Adrenal gland (tissue), 19 donors: ENCODE results near the gene BPGM. TPM values are rescaled to one million over a fixed set of nuclear protein-coding genes. Genes with fewer than 3 reads are reported as not detected.
A peak's percentile ranks its signal among the peaks of the same experiment; 100 is the strongest.

ENCODE experiments used
- DNase-seq, 7 donors: peaks; one replicate each; pipeline ENCODE4 v3.0.0-alpha.2; 2019 to 2020
- H3K27ac ChIP-seq, 5 donors: fragments of 200-600 bp; sonication (generic) in 4 of 5; 1 replicate in 3 of 5; 2 replicates in 2 of 5; pipeline versions ENCODE4 v1.5.1 to v1.8.0; 2016 to 2020; ENCODE audit warnings: mild to moderate bottlenecking in 1 of 5
- H3K27me3 ChIP-seq: fragments of 200-600 bp; 2 replicates; pipeline ENCODE4 v1.8.0; 2021
- H3K36me3 ChIP-seq, 2 donors: fragments of 200-600 bp; replicated peaks in 1 of 2; 1 replicate in 1 of 2; 2 replicates in 1 of 2; pipeline versions ENCODE4 v1.5.1 to v1.8.0; 2018 to 2022
- H3K4me1 ChIP-seq, 2 donors: fragments of 200-600 bp; replicated peaks in 1 of 2; 1 replicate in 1 of 2; 2 replicates in 1 of 2; pipeline versions ENCODE4 v1.5.1 to v1.8.0; 2018 to 2021
- H3K4me3 ChIP-seq, 4 donors: fragments of 200-600 bp; sonication (generic) in 3 of 4; one replicate each; pipeline ENCODE4 v1.5.1; 2016 to 2018
- H3K9me3 ChIP-seq, 3 donors: fragments of 200-600 bp; sonication (generic) in 1 of 3; replicated peaks in 1 of 3; 1 replicate in 2 of 3; 2 replicates in 1 of 3; pipeline versions ENCODE4 v1.5.1 to v1.8.0; 2016 to 2021
- POLR2A ChIP-seq, 2 donors: fragments of 450-650 bp; IDR thresholded peaks; one replicate each; pipeline ENCODE4 v1.6.1; 2017; ENCODE audit warnings: antibody characterized with exemption in 2 of 2, mild to moderate bottlenecking in 2 of 2, moderate library complexity in 1 of 2
- WGBS, 4 donors: extraction: QIAGEN DNeasy Blood & Tissue Kit in 2 of 4; methylation state at CpG; one replicate each; pipeline versions ENCODE4 v1.1.5 to v1.1.7; 2013 to 2017; 5-methylcytosine and 5-hydroxymethylcytosine counted together
- intact Hi-C, 2 donors: fragments of 100-400 bp; cut with DNase I; formaldehyde crosslinking; loops; one replicate each; pipeline versions ENCODE4 v1.14.1 to v1.15.0; 2022 to 2023
- long read RNA-seq, 10 donors: library from polyadenylated mRNA in 3 of 10; unstranded in 2 of 10; stranded (forward) in 1 of 10; transcript quantifications; one replicate each; pipeline ENCODE4 v2.0.0 and lab custom pipeline, GENCODE V29; 2021 to 2026
- polyA plus RNA-seq, 3 donors: library from polyadenylated mRNA; stranded (reverse); fragments of 200-250 nt in 2 of 3; fragments of 350-450 nt in 1 of 3; fragmentation: Illumina TruSeq in 1 of 3; extraction: RNeasy Lipid Tissue Mini Kit (QIAGEN cat#74804) in 1 of 3; gene quantifications; one replicate each; pipeline ENCODE4 v1.2.3, GENCODE V29; 2013 to 2014
- total RNA-seq, 9 donors: library from RNA; depleted of rRNA in 4 of 9; stranded (reverse); fragments of >200 nt in 4 of 9; fragments of 120-200 nt in 1 of 9; fragmentation: NEBNext Ultra II Directional in 1 of 9; extraction: Animal tissue kit (Norgen Biotek cat#: 25700) in 1 of 9; gene quantifications; one replicate each; pipeline versions ENCODE4 v1.1.0 to v1.2.4, GENCODE V29; 2013 to 2023
- TF ChIP-seq, protein P1 (sequence below), 6 experiments: fragments of 450-650 bp in 4 of 6; fragments of 200-600 bp in 2 of 6; sonication (generic) in 1 of 6; IDR thresholded peaks; 1 replicate in 5 of 6; 2 replicates in 1 of 6; pipeline versions ENCODE4 v1.5.1 to v1.8.0; 2016 to 2021; ENCODE audit warnings: antibody characterized with exemption in 6 of 6, mild to moderate bottlenecking in 2 of 6, moderate library complexity in 1 of 6
- donor health status: healthy with polysubstance abuse.
- donor health status: Bipolar disorder and iron deficiency.
- donor health status: DM: yes; HTN: yes; CAD: no.
- donor health status: DM: no; HTN: no; CAD: no.
- donor health status: DM: no; HTN: no; CAD: no.
- donor health status: DM: yes; HTN: yes; CAD: no.

The BPGM gene
- 10 to 100 TPM; 12.1 to 34.8 (median 17.7) TPM for total RNA-seq
- polyA plus RNA-seq, result 10 to 100 TPM; 17.6 to 33.2 (median 21.0) TPM
- long read RNA-seq, donor 1, transcript BPGM-201 (3 exons, 1,753 nt), result major isoform, 8 of 16 reads
- long read RNA-seq, donor 1, partial matches to known transcripts, result 8 of 16 reads
- long read RNA-seq, donor 1, other reads (novel, unspliced or antisense), result 0 of 16 reads
- long read RNA-seq, donor 2, transcript BPGM-201 (3 exons, 1,753 nt), result major isoform, 9 of 9 reads
- long read RNA-seq, donor 2, partial matches to known transcripts, result 0 of 9 reads
- long read RNA-seq, donor 2, other reads (novel, unspliced or antisense), result 0 of 9 reads
- long read RNA-seq, donor 3, transcript BPGM-201 (3 exons, 1,753 nt), result major isoform, 5 of 5 reads
- long read RNA-seq, donor 3, partial matches to known transcripts, result 0 of 5 reads
- long read RNA-seq, donor 3, other reads (novel, unspliced or antisense), result 0 of 5 reads
- long read RNA-seq, donor 4, transcript BPGM-201 (3 exons, 1,753 nt), result major isoform, 25 of 26 reads
- long read RNA-seq, donor 4, partial matches to known transcripts, result 0 of 26 reads
- long read RNA-seq, donor 4, other reads (novel, unspliced or antisense), result 0 of 26 reads
- long read RNA-seq, donor 5, transcript BPGM-201 (3 exons, 1,753 nt), result major isoform, 27 of 33 reads
- long read RNA-seq, donor 5, partial matches to known transcripts, result 4 of 33 reads
- long read RNA-seq, donor 5, other reads (novel, unspliced or antisense), result 1 of 33 reads
- long read RNA-seq, donor 6, transcript BPGM-201 (3 exons, 1,753 nt), result major isoform, 9 of 10 reads
- long read RNA-seq, donor 6, partial matches to known transcripts, result 1 of 10 reads
- long read RNA-seq, donor 6, other reads (novel, unspliced or antisense), result 0 of 10 reads
- long read RNA-seq, donor 7, transcript BPGM-201 (3 exons, 1,753 nt), result major isoform, 5 of 7 reads
- long read RNA-seq, donor 7, partial matches to known transcripts, result 0 of 7 reads
- long read RNA-seq, donor 7, other reads (novel, unspliced or antisense), result 0 of 7 reads
- long read RNA-seq, donor 8, transcript BPGM-201 (3 exons, 1,753 nt), result major isoform, 7 of 12 reads
- long read RNA-seq, donor 8, partial matches to known transcripts, result 5 of 12 reads
- long read RNA-seq, donor 8, other reads (novel, unspliced or antisense), result 0 of 12 reads
- long read RNA-seq, donor 9, partial matches to known transcripts, result 0 of 4 reads
- long read RNA-seq, donor 9, other reads (novel, unspliced or antisense), result 0 of 4 reads
- long read RNA-seq, donor 10, transcript BPGM-201 (3 exons, 1,753 nt), result major isoform, 5 of 13 reads
- long read RNA-seq, donor 10, partial matches to known transcripts, result 8 of 13 reads
- long read RNA-seq, donor 10, other reads (novel, unspliced or antisense), result 0 of 13 reads

DNA sequence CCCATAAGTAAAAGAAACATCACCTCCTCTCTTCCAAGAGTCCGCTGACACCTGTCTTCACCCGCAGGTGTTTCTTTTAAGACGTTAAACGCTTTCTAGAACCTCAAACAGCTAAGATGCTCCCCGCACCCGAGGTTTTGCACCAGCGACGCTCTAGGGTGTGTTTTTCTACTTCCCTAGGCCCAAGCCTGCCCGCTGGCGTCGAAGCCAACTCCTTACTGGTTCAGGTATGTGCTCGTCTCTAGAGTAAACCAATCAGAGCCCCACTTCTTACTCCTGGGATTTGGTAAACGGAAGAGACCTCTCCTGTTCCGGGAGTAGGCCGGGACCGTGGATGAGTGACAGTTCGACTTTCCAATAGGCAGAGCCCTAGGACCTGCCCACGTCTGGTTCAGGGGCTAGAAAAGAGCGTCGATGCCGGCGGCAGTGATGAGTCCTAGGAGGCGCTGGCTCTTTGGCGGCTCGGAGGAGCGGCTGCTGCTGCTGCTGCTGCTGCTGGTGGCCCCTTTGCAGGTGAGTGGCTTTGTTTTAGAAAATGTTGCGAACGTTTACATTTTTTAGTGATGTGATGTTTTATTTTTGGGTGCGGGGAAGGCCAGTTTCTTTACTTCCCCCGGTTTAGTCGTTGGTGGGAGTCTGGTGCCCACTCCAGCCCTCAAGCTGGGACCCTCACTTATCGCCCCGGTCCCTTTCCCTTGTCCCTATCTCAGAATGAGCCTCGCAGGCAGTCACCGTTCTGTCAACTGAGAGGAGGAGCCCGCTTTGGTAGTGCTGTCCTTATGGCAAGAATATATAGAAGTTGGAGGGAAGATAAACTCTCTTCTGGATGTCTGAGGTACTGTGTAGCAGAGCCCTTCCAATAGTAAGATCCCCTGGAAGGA lies at the start of gene BPGM:
Gene BPGM, plus strand, starts transcription at position 429 of the 881 bp plus-strand sequence. CDS start 14,655 bp downstream, outside the sequence.
- WGBS, 4 donors, result 0% methylated on average over 29 to 36 of the region's 36 CpGs
- peak; percentile 97 to 99 for TF ChIP-seq POLR2A (IDR thresholded peaks at IDR 0.05)
- TF ChIP-seq, protein P1, sequence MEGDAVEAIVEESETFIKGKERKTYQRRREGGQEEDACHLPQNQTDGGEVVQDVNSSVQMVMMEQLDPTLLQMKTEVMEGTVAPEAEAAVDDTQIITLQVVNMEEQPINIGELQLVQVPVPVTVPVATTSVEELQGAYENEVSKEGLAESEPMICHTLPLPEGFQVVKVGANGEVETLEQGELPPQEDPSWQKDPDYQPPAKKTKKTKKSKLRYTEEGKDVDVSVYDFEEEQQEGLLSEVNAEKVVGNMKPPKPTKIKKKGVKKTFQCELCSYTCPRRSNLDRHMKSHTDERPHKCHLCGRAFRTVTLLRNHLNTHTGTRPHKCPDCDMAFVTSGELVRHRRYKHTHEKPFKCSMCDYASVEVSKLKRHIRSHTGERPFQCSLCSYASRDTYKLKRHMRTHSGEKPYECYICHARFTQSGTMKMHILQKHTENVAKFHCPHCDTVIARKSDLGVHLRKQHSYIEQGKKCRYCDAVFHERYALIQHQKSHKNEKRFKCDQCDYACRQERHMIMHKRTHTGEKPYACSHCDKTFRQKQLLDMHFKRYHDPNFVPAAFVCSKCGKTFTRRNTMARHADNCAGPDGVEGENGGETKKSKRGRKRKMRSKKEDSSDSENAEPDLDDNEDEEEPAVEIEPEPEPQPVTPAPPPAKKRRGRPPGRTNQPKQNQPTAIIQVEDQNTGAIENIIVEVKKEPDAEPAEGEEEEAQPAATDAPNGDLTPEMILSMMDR (IDR thresholded peaks at IDR 0.05), result peak in 1 of 6 experiments; percentile 3

DNA sequence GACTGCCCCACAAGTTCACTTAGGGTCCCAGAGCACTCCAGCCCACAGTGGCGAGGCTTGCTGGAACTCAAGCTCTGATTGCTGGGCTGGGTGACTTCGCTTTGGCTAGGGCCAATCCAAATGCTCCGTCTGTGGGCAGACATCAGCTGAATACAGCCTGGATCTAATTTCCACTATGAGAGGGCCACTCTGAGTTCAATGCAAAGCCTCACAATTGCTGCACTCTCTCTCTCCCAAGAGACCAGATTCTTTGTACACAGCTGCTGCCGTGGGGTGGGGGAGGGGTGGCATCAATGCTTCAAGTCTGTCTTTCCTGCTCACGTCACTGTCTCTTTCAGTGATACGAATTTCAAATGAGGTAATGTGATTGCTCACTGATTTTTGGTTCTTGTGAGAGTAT lies 47.3 kb upstream of the BPGM start:
- Histone ChIP-seq H3K27ac (no peak overlapping the region), H3K27me3 (no peaks in the 10 kb centered on the region), H3K4me3 (no peak overlapping the region), H3K36me3 (no peaks in the 10 kb centered on the region), H3K4me1 (peaks cover 4 to 13% of the 10 kb centered on the region in 2 donors), H3K9me3 (no peaks in the 10 kb centered on the region)
- TF ChIP-seq POLR2A (IDR thresholded peaks at IDR 0.05), result no peak
- TF ChIP-seq, protein P1 (IDR thresholded peaks at IDR 0.05), result no peak
- intact Hi-C loops, result no loop called here
- DNase-seq, result no peak
- WGBS, 4 donors, result 71 to 84% (median 75%) methylated on average over 4 to 6 of the region's 6 CpGs

More for the DNA sequence above, at the start of gene BPGM:
- H3K4me3 ChIP-seq, result peak within 1 kb of the TSS; percentile 67 to 79 (median 71)
- peak; percentile 98 to 100 (median 99) for DNase-seq
- H3K9me3 ChIP-seq, result no peaks in the 10 kb centered on the region
- H3K36me3 ChIP-seq, result no peaks in the 10 kb centered on the region
- intact Hi-C loops, result no loop called here
- H3K27ac ChIP-seq, result peak within 1 kb of the TSS; percentile 5 to 69 (median 59)
- no peaks in the 10 kb centered on the region for H3K27me3 ChIP-seq
- peaks cover 10 to 17% of the 10 kb centered on the region in 2 donors for H3K4me1 ChIP-seq

DNA sequence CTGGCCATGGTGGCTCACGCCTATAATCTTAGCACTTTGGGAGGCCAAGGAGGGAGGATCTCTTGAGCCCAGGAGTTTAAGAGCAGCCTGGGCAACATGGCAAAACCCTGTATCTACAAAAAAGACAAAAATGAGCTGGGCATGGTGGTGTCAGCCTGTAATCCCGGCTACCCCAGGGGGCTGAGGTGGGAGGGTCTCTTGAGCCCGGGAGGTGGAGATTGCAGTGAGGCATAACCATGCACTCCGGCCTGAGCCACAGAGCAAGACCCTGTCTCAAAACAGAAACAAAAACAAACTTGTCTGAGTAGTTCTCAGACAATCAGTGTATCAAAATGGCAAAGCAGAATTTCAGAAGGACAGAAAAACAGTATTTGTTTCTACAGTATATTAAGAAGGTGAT lies 45.2 kb upstream of the BPGM start:
- 73 to 84% (median 81%) methylated on average over 4 of the region's 4 CpGs for WGBS, 4 donors
- Histone ChIP-seq H3K4me1 (peaks cover 0 to 13% of the 10 kb centered on the region in 2 donors), H3K27ac (peak overlapping the region in 2 of 5 donors; percentile 8 to 20), H3K36me3 (no peaks in the 10 kb centered on the region), H3K27me3 (no peaks in the 10 kb centered on the region), H3K4me3 (no peak overlapping the region), H3K9me3 (no peaks in the 10 kb centered on the region)
- TF ChIP-seq, protein P1 (IDR thresholded peaks at IDR 0.05), result no peak
- TF ChIP-seq POLR2A (IDR thresholded peaks at IDR 0.05), result no peak
- no peak for DNase-seq
- intact Hi-C loops, result no loop called here
